Measurements from ENCODE around the gene RTKN. TPM values are rescaled to one million over a fixed set of nuclear protein-coding genes. Genes with fewer than 3 reads are reported as not detected.
"Not testable (repeated sequence)": the region's sequence is repeated elsewhere in the genome, so short reads cannot be mapped to it uniquely, and the experiment has no call there.

The RTKN gene
- total RNA-seq, 1 donor, result 14.1 TPM

- H3K27me3 ChIP-seq (ENCODE audit: insufficient read depth, low read length), result no peaks in the 10 kb centered on the region
- H3K4me3 ChIP-seq (ENCODE audit: insufficient read depth, low read length), result no peak overlapping the region
- H3K4me2 ChIP-seq (ENCODE audit: insufficient read depth, low read length), result no peak overlapping the region
- H3K4me1 ChIP-seq (ENCODE audit: insufficient read depth, low read length), result peaks cover 17% of the 10 kb centered on the region
- H2AFZ ChIP-seq (ENCODE audit: low read length), result no peak overlapping the region
- no peak overlapping the region for H3K27ac ChIP-seq (ENCODE audit: low read depth, low read length)
- H3K9me3 ChIP-seq (ENCODE audit: low read depth, low read length), result no peaks in the 10 kb centered on the region
- DNase-seq (ENCODE audit: insufficient read length, low spot score, missing footprints), result no peak
- no peak for TF ChIP-seq CTCF (IDR thresholded peaks at IDR 0.05; ENCODE audit: extremely low read depth, low read depth, low read length)
- peaks cover 43% of the 10 kb centered on the region for H3K79me2 ChIP-seq (ENCODE audit: insufficient read depth, low read length)
- H4K20me1 ChIP-seq (ENCODE audit: insufficient read depth, low read length), result peaks cover 5% of the 10 kb centered on the region
- peaks cover 27% of the 10 kb centered on the region for H3K36me3 ChIP-seq (ENCODE audit: insufficient read depth, low read length)
Measured at GRCh38 chr2:74462054-74462785, 20.5 kb upstream of the RTKN start.

GRCh38 chr2:74461187-74462053, 19.7 kb upstream of the RTKN start:
- H3K4me1 ChIP-seq (ENCODE audit: insufficient read depth, low read length), result peaks cover 24% of the 10 kb centered on the region
- TF ChIP-seq CTCF (IDR thresholded peaks at IDR 0.05; ENCODE audit: extremely low read depth, low read depth, low read length), result peak; percentile 16
- H3K36me3 ChIP-seq (ENCODE audit: insufficient read depth, low read length), result peaks cover 27% of the 10 kb centered on the region
- H4K20me1 ChIP-seq (ENCODE audit: insufficient read depth, low read length), result peaks cover 5% of the 10 kb centered on the region
- H3K27me3 ChIP-seq (ENCODE audit: insufficient read depth, low read length), result no peaks in the 10 kb centered on the region
- H3K4me3 ChIP-seq (ENCODE audit: insufficient read depth, low read length), result no peak overlapping the region
- H3K9me3 ChIP-seq (ENCODE audit: low read depth, low read length), result no peaks in the 10 kb centered on the region
- peak; percentile 47 for DNase-seq (ENCODE audit: insufficient read length, low spot score, missing footprints)
- H2AFZ ChIP-seq (ENCODE audit: low read length), result no peak overlapping the region
- peaks cover 46% of the 10 kb centered on the region for H3K79me2 ChIP-seq (ENCODE audit: insufficient read depth, low read length)
- no peak overlapping the region for H3K4me2 ChIP-seq (ENCODE audit: insufficient read depth, low read length)
- no peak overlapping the region for H3K27ac ChIP-seq (ENCODE audit: low read depth, low read length)

GRCh38 chr2:74460187-74460586, 18.4 kb upstream of the RTKN start:
- Histone ChIP-seq H3K4me1 (ENCODE audit: insufficient read depth, low read length) (peaks cover 35% of the 10 kb centered on the region), H3K79me2 (ENCODE audit: insufficient read depth, low read length) (peaks cover 49% of the 10 kb centered on the region), H3K36me3 (ENCODE audit: insufficient read depth, low read length) (peaks cover 27% of the 10 kb centered on the region)
- not testable (repeated sequence) for H3K9me3 ChIP-seq (ENCODE audit: low read depth, low read length); H3K4me2 ChIP-seq (ENCODE audit: insufficient read depth, low read length); H3K4me3 ChIP-seq (ENCODE audit: insufficient read depth, low read length); DNase-seq (ENCODE audit: insufficient read length, low spot score, missing footprints); H4K20me1 ChIP-seq (ENCODE audit: insufficient read depth, low read length); H2AFZ ChIP-seq (ENCODE audit: low read length); H3K27ac ChIP-seq (ENCODE audit: low read depth, low read length); H3K27me3 ChIP-seq (ENCODE audit: insufficient read depth, low read length)

GRCh38 chr2:74459503-74460118, 17.9 kb upstream of the RTKN start:
- not testable (repeated sequence) for H2AFZ ChIP-seq (ENCODE audit: low read length); H3K27me3 ChIP-seq (ENCODE audit: insufficient read depth, low read length); H3K9me3 ChIP-seq (ENCODE audit: low read depth, low read length); H3K27ac ChIP-seq (ENCODE audit: low read depth, low read length); H4K20me1 ChIP-seq (ENCODE audit: insufficient read depth, low read length)
- H3K4me3 ChIP-seq (ENCODE audit: insufficient read depth, low read length), result peak overlapping the region; percentile 96
- H3K4me1 ChIP-seq (ENCODE audit: insufficient read depth, low read length), result peaks cover 35% of the 10 kb centered on the region
- peaks cover 27% of the 10 kb centered on the region for H3K36me3 ChIP-seq (ENCODE audit: insufficient read depth, low read length)
- peak; percentile 67 for DNase-seq (ENCODE audit: insufficient read length, low spot score, missing footprints)
- peaks cover 43% of the 10 kb centered on the region for H3K79me2 ChIP-seq (ENCODE audit: insufficient read depth, low read length)
- H3K4me2 ChIP-seq (ENCODE audit: insufficient read depth, low read length), result peak overlapping the region; percentile 99
